Liver (tissue), 9 donors: ENCODE data around the gene SUPT20H. TPM values are rescaled to one million over a fixed set of nuclear protein-coding genes. Genes with fewer than 3 reads are reported as not detected.

Experiments
- DNase-seq: peaks from one replicate; pipeline ENCODE4 v3.0.0-alpha.2; 2017; ENCODE audit warnings: low spot score
- H3K27ac ChIP-seq, 2 donors: one replicate each; pipeline ENCODE4 v1.7.0; 2013; ENCODE audit warnings: inconsistent platforms in 2 of 2, low read length in 2 of 2, control low read depth in 1 of 2, low read depth in 1 of 2, mild to moderate bottlenecking in 1 of 2
- H3K27me3 ChIP-seq, 4 donors: one replicate each; pipeline versions ENCODE4 v1.6.1 to v1.7.0; 2013; ENCODE audit warnings: low read length in 3 of 4, inconsistent platforms in 1 of 4, mild to moderate bottlenecking in 1 of 4, moderate library complexity in 1 of 4; ENCODE audit not compliant: control insufficient read depth in 4 of 4, insufficient read depth in 4 of 4
- H3K36me3 ChIP-seq, 4 donors: one replicate each; pipeline versions ENCODE4 v1.6.1 to v1.7.0; 2013; ENCODE audit warnings: low read length in 3 of 4, mild to moderate bottlenecking in 3 of 4, low read depth in 1 of 4, moderate library complexity in 1 of 4; ENCODE audit not compliant: control insufficient read depth in 4 of 4, insufficient read depth in 3 of 4
- H3K4me1 ChIP-seq, 4 donors: one replicate each; pipeline versions ENCODE4 v1.6.1 to v1.7.0; 2013; ENCODE audit warnings: low read length in 3 of 4, mild to moderate bottlenecking in 3 of 4, moderate library complexity in 1 of 4; ENCODE audit not compliant: control insufficient read depth in 4 of 4, insufficient read depth in 4 of 4
- H3K4me3 ChIP-seq, 3 donors: one replicate each; pipeline versions ENCODE4 v1.6.1 to v1.7.0; 2013; ENCODE audit warnings: low read length in 3 of 3, control low read depth in 1 of 3, low read depth in 1 of 3, mild to moderate bottlenecking in 1 of 3
- H3K9ac ChIP-seq, 2 donors: one replicate each; pipeline ENCODE4 v1.7.0; 2013; ENCODE audit warnings: low read length in 2 of 2, mild to moderate bottlenecking in 2 of 2, moderate library complexity in 2 of 2, control low read depth in 1 of 2, low read depth in 1 of 2
- H3K9me3 ChIP-seq, 4 donors: one replicate each; pipeline versions ENCODE4 v1.6.1 to v1.7.0; 2013; ENCODE audit warnings: low read length in 3 of 4; ENCODE audit not compliant: control insufficient read depth in 4 of 4
- ATF3 ChIP-seq: IDR thresholded peaks from 2 replicates; pipeline ENCODE4 v1.6.1; 2016; ENCODE audit warnings: antibody characterized with exemption
- FOXA1 ChIP-seq: IDR thresholded peaks from 2 replicates; pipeline ENCODE4 v1.6.1; 2016; ENCODE audit warnings: antibody characterized with exemption
- FOXA2 ChIP-seq: IDR thresholded peaks from 2 replicates; pipeline ENCODE4 v1.6.1; 2016; ENCODE audit warnings: antibody characterized with exemption
- GABPA ChIP-seq, 2 donors: IDR thresholded peaks in 1 of 2; conservative IDR thresholded peaks in 1 of 2; 2 replicates each; pipeline ENCODE4 v1.6.1; 2016; ENCODE audit warnings: antibody characterized with exemption in 2 of 2, mild to moderate bottlenecking in 1 of 2, moderate library complexity in 1 of 2
- HNF4A ChIP-seq, 2 donors: conservative IDR thresholded peaks; 2 replicates each; pipeline ENCODE4 v1.6.1; 2016; ENCODE audit warnings: antibody characterized with exemption in 2 of 2, mild to moderate bottlenecking in 2 of 2
- HNF4G ChIP-seq: IDR thresholded peaks from 2 replicates; pipeline ENCODE4 v1.6.1; 2016; ENCODE audit warnings: antibody characterized with exemption
- JUND ChIP-seq, 2 donors: IDR thresholded peaks; 2 replicates each; pipeline ENCODE4 v1.6.1; 2016; ENCODE audit warnings: antibody characterized with exemption in 2 of 2
- MAX ChIP-seq: IDR thresholded peaks from 2 replicates; pipeline ENCODE4 v1.6.1; 2016; ENCODE audit warnings: antibody characterized with exemption
- NR2F2 ChIP-seq: IDR thresholded peaks from 2 replicates; pipeline ENCODE4 v1.6.1; 2016; ENCODE audit warnings: antibody characterized with exemption
- RAD21 ChIP-seq, 2 donors: IDR thresholded peaks; 2 replicates each; pipeline ENCODE4 v1.6.1; 2016; ENCODE audit warnings: antibody characterized with exemption in 2 of 2, mild to moderate bottlenecking in 2 of 2
- REST ChIP-seq: IDR thresholded peaks from 2 replicates; pipeline ENCODE4 v1.6.1; 2016; ENCODE audit warnings: antibody characterized with exemption, mild to moderate bottlenecking
- RXRA ChIP-seq, 2 donors: IDR thresholded peaks; 2 replicates each; pipeline ENCODE4 v1.6.1; 2017 to 2018; ENCODE audit warnings: antibody characterized with exemption in 2 of 2, mild to moderate bottlenecking in 1 of 2
- SP1 ChIP-seq: IDR thresholded peaks from 2 replicates; pipeline ENCODE4 v1.6.1; 2018; ENCODE audit warnings: antibody characterized with exemption, mild to moderate bottlenecking
- ZBTB33 ChIP-seq: IDR thresholded peaks from 2 replicates; pipeline ENCODE4 v1.6.1; 2016; ENCODE audit warnings: antibody characterized with exemption
- WGBS: extraction: QIAGEN DNeasy Blood & Tissue Kit; methylation state at CpG from one replicate; pipeline ENCODE4 v1.1.7; 2013; 5-methylcytosine and 5-hydroxymethylcytosine counted together
- polyA plus RNA-seq, 2 donors: library from polyadenylated mRNA; stranded (reverse) in 1 of 2; unstranded in 1 of 2; fragments of 200-250 nt in 1 of 2; fragments of >200 nt in 1 of 2; fragmentation: Nextera tagmentation in 1 of 2; extraction: Ambion mirVana in 1 of 2; gene quantifications; one replicate each; pipeline versions ENCODE4 v1.2.1 to v1.2.3, GENCODE V29; 2013 to 2015
- total RNA-seq, 2 donors: library from RNA; depleted of rRNA; stranded (reverse); fragments of >200 nt; gene quantifications; one replicate each; pipeline ENCODE4 v1.2.3, GENCODE V29; 2014
- donor health status: healthy.
- donor health status: healthy.
- donor health status: healthy.
- donor health status: healthy.
- donor health status: healthy.

Gene SUPT20H
- total and polyA plus RNA-seq, 4 donors, result 6.5 to 23.1 (median 17.1) TPM

GRCh38 chr13:37011788-37012187 lies 47.7 kb downstream of the SUPT20H start:
- Histone ChIP-seq H3K4me3 (no peak overlapping the region), H3K9me3 (no peaks in the 10 kb centered on the region), H3K36me3 (peaks cover 4 to 64% (median 48%) of the 10 kb centered on the region in 4 donors), H3K27me3 (no peaks in the 10 kb centered on the region), H3K9ac (no peak overlapping the region), H3K27ac (no peak overlapping the region), H3K4me1 (no peaks in the 10 kb centered on the region)
- 81% methylated on average over 2 of the region's 2 CpGs for WGBS
- no peak for DNase-seq
- no peak for TF ChIP-seq NR2F2
- TF ChIP-seq FOXA1, result no peak
- TF ChIP-seq SP1, result no peak
- no peak for TF ChIP-seq RXRA (IDR thresholded peaks at IDR 0.05)
- no peak for TF ChIP-seq MAX
- no peak for TF ChIP-seq ZBTB33
- no peak for TF ChIP-seq JUND (IDR thresholded peaks at IDR 0.05)
- TF ChIP-seq REST, result no peak
- no peak for TF ChIP-seq ATF3
- TF ChIP-seq FOXA2, result no peak
- TF ChIP-seq HNF4A (conservative IDR thresholded peaks at IDR 0.05), result no peak
- TF ChIP-seq GABPA (IDR thresholded peaks at IDR 0.05 in 1 of 2, conservative IDR thresholded peaks at IDR 0.05 in 1 of 2), result no peak

GRCh38 chr13:37011002-37011401 lies 48.5 kb downstream of the SUPT20H start:
- Histone ChIP-seq H3K9ac (no peak overlapping the region), H3K4me3 (no peak overlapping the region), H3K9me3 (no peaks in the 10 kb centered on the region), H3K36me3 (peaks cover 2 to 69% (median 51%) of the 10 kb centered on the region in 4 donors), H3K4me1 (no peaks in the 10 kb centered on the region), H3K27me3 (no peaks in the 10 kb centered on the region), H3K27ac (no peak overlapping the region)
- no peak for DNase-seq
- 96% methylated on average over 1 of the region's 1 CpG for WGBS
- TF ChIP-seq HNF4G (no peak), GABPA (IDR thresholded peaks at IDR 0.05 in 1 of 2, conservative IDR thresholded peaks at IDR 0.05 in 1 of 2) (no peak), RAD21 (IDR thresholded peaks at IDR 0.05) (no peak), JUND (IDR thresholded peaks at IDR 0.05) (no peak), SP1 (no peak), MAX (no peak), ATF3 (no peak), HNF4A (conservative IDR thresholded peaks at IDR 0.05) (no peak)
